ENCODE results near the gene ADAMTS12.
A peak's percentile ranks its signal among the peaks of the same experiment; 100 is the strongest.

ADAMTS12 gene

DNA sequence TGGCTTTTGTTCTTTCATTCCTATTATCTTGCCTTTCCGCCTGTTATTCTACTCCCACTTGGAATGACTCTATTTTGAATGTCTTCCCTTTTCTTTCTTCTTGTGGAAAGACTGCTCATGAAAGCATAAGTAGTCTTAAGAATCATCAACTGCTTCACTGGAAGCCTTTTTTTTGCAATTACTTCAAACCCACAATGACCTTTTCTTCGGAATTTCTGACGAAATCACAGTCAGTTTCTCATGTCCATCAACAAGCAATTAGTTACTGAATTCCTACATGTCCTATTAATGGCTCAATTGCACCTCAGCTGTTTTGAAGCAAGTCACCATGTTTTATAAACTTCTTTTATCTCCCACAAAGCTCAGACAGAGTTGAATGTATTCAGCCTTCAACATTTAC is 254.8 kb downstream of the ADAMTS12 start:
- TF ChIP-seq, protein P1, sequence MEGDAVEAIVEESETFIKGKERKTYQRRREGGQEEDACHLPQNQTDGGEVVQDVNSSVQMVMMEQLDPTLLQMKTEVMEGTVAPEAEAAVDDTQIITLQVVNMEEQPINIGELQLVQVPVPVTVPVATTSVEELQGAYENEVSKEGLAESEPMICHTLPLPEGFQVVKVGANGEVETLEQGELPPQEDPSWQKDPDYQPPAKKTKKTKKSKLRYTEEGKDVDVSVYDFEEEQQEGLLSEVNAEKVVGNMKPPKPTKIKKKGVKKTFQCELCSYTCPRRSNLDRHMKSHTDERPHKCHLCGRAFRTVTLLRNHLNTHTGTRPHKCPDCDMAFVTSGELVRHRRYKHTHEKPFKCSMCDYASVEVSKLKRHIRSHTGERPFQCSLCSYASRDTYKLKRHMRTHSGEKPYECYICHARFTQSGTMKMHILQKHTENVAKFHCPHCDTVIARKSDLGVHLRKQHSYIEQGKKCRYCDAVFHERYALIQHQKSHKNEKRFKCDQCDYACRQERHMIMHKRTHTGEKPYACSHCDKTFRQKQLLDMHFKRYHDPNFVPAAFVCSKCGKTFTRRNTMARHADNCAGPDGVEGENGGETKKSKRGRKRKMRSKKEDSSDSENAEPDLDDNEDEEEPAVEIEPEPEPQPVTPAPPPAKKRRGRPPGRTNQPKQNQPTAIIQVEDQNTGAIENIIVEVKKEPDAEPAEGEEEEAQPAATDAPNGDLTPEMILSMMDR (conservative IDR thresholded peaks at IDR 0.05; ENCODE audit: low read length), result no peak
- DNase-seq (ENCODE audit: low read depth), result peak; percentile 16
- H3K4me3 ChIP-seq (ENCODE audit: low read length), result no peak overlapping the region

DNA sequence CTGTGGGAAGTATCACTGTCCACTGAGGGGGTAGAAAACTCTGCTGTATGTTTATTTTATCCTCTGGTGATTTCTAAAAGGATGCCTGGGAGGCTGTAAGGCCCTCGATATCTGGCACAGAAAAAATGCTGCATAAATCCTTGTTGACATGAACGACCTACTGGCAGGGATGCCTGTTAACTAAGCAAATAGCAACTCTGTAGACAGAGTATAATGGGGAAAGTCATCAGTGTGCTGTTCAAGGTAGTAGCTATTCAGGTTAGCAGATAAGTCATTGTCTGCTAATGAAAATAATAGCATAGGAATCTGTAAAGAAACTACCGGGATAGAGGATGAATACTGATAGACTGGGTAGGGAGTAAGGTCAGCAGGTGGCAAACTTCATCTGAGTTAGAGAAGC is 256.2 kb downstream of the ADAMTS12 start:
- no peak overlapping the region for H3K4me3 ChIP-seq (ENCODE audit: low read length)
- no peak for DNase-seq (ENCODE audit: low read depth)
- TF ChIP-seq, protein P1 (conservative IDR thresholded peaks at IDR 0.05; ENCODE audit: low read length), result no peak

GRCh38 chr5:33633699-33634098 is 258.1 kb downstream of the ADAMTS12 start:
- TF ChIP-seq, protein P1 (conservative IDR thresholded peaks at IDR 0.05; ENCODE audit: low read length), result no peak
- no peak overlapping the region for H3K4me3 ChIP-seq (ENCODE audit: low read length)
- DNase-seq (ENCODE audit: low read depth), result no peak

GRCh38 chr5:33631786-33632185 is 260.0 kb downstream of the ADAMTS12 start:
- DNase-seq (ENCODE audit: low read depth), result peak; percentile 24
- no peak overlapping the region for H3K4me3 ChIP-seq (ENCODE audit: low read length)
- TF ChIP-seq, protein P1 (conservative IDR thresholded peaks at IDR 0.05; ENCODE audit: low read length), result no peak

GRCh38 chr5:33631139-33631538 is 260.7 kb downstream of the ADAMTS12 start:
- no peak for DNase-seq (ENCODE audit: low read depth)
- TF ChIP-seq, protein P1 (conservative IDR thresholded peaks at IDR 0.05; ENCODE audit: low read length), result no peak

GRCh38 chr5:33629999-33630398 is 261.8 kb downstream of the ADAMTS12 start:
- H3K4me3 ChIP-seq (ENCODE audit: low read length), result no peak overlapping the region
- TF ChIP-seq, protein P1 (conservative IDR thresholded peaks at IDR 0.05; ENCODE audit: low read length), result no peak
- no peak for DNase-seq (ENCODE audit: low read depth)

More at GRCh38 chr5:33631139-33631538, 260.7 kb downstream of the ADAMTS12 start:
- H3K4me3 ChIP-seq (ENCODE audit: low read length), result no peak overlapping the region

DNA sequence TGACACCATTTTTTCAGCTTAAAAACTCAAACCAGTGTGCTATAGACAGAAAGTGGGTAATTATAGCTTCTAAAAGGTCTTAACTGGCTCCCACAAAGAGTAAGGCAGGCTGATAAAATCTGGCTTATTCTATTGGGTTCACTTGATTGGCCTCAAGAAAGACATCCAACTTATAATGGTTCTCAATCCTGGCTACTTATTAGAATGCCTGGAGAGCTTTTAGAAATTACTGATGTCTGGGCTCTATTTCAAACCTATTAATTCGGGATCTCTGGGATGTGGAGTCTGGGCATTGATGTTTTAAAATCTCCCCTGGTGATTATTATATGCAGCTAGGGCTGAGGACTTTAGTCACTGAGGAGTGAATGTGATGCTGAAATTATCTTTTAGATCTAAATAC is 263.0 kb downstream of the ADAMTS12 start:
- TF ChIP-seq, protein P1 (conservative IDR thresholded peaks at IDR 0.05; ENCODE audit: low read length), result no peak
- no peak overlapping the region for H3K4me3 ChIP-seq (ENCODE audit: low read length)
- DNase-seq (ENCODE audit: low read depth), result no peak
